Psoas muscle (tissue), 8 donors: ENCODE measurements around the gene ADAM30. TPM values are rescaled to one million over a fixed set of nuclear protein-coding genes. Genes with fewer than 3 reads are reported as not detected.

Experiments used
- ATAC-seq, 4 donors: fragments of 200-7000 bp; cut with Tn5 transposase; one replicate each; pipeline ENCODE4 v1.9.1; 2020; ENCODE audit warnings: moderate library complexity in 3 of 4, mild to moderate bottlenecking in 2 of 4
- DNase-seq, 2 donors: peaks; one replicate each; pipeline ENCODE4 v3.0.0-alpha.2; 2020
- H3K27ac ChIP-seq: fragments of 200-600 bp; one replicate; pipeline ENCODE4 v1.8.0; 2022
- H3K27me3 ChIP-seq, 3 donors: fragments of 200-600 bp in 1 of 3; one replicate each; pipeline versions ENCODE4 v1.6.1 to v1.8.0; 2013 to 2022; ENCODE audit warnings: low read length in 2 of 3, mild to moderate bottlenecking in 2 of 3, moderate library complexity in 1 of 3; ENCODE audit not compliant: insufficient read depth in 3 of 3
- H3K36me3 ChIP-seq, 2 donors: fragments of 200-600 bp in 1 of 2; one replicate each; pipeline versions ENCODE4 v1.6.1 to v1.8.0; 2013 to 2022; ENCODE audit warnings: low read depth in 1 of 2, mild to moderate bottlenecking in 1 of 2, moderate library complexity in 1 of 2; ENCODE audit not compliant: insufficient read depth in 1 of 2
- H3K4me1 ChIP-seq: fragments of 200-600 bp; one replicate; pipeline ENCODE4 v1.8.0; 2022
- H3K4me3 ChIP-seq: fragments of 200-600 bp; one replicate; pipeline ENCODE4 v1.8.0; 2022; ENCODE audit warnings: mild to moderate bottlenecking
- H3K9me3 ChIP-seq: fragments of 200-600 bp; one replicate; pipeline ENCODE4 v1.8.0; 2022
- WGBS, 3 donors: extraction: QIAGEN DNeasy Blood & Tissue Kit; methylation state at CpG; one replicate each; pipeline versions ENCODE4 v1.1.6 to v1.1.7; 2013; 5-methylcytosine and 5-hydroxymethylcytosine counted together
- intact Hi-C, 2 donors: fragments of 100-400 bp; cut with DNase I; formaldehyde crosslinking; loops; one replicate each; pipeline versions ENCODE4 v1.11.0 to v1.14.2; 2022
- long read RNA-seq, 2 donors: library from polyadenylated mRNA; unstranded; transcript quantifications; one replicate each; pipeline ENCODE4 v2.0.0, GENCODE V29; 2021
- polyA plus RNA-seq, 3 donors: library from polyadenylated mRNA; stranded (reverse); fragments of 200-250 nt; gene quantifications; one replicate each; pipeline ENCODE4 v1.2.3, GENCODE V29; 2013
- total RNA-seq, 4 donors: library from RNA; stranded (reverse); fragmentation: NEBNext Ultra II Directional in 2 of 4; extraction: Animal tissue kit (Norgen Biotek cat#: 25700) in 2 of 4; gene quantifications; one replicate each; pipeline versions ENCODE4 v1.2.1 to v1.2.4, GENCODE V29; 2021 to 2023
- TF ChIP-seq, protein P1 (sequence below): fragments of 200-600 bp; IDR thresholded peaks from one replicate; pipeline ENCODE4 v1.8.0; 2022; ENCODE audit warnings: antibody characterized with exemption
- donor health status: healthy with polysubstance abuse.
- donor health status: DM: no; HTN: no; CAD: no; lungs with moderate emphysema.
- donor health status: Bipolar disorder and iron deficiency.
- donor health status: healthy.
- donor health status: DM: yes; HTN: yes; CAD: no.
- donor health status: DM: no; HTN: no; CAD: no.
- donor health status: DM: no; HTN: no; CAD: no.
- donor health status: DM: yes; HTN: yes; CAD: no.

ADAM30 gene
- total RNA-seq (not detected), polyA plus RNA-seq (not detected)
- long read RNA-seq, donor 1, result 0 reads
- long read RNA-seq, donor 2, result 0 reads

DNA sequence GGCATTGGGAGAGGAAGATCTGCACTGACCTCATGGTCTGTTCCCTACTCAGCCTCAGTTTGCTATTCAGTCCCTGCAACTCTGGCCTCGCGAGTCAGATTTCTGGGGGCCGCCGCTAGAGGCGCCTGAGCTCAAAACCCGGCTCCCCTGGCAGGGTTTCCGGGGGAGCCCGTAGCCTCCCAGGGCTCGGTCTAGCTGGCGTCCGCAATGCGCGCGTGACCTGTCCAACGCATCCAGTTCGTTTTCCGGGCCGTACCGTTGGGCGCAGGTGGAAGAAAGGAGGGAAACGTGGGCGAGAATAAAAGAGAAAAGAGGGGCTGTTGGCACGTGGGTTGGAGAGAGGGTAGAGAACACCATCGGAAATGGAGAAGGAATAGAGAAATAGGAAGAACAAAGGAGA is at the start of gene ADAM30:
Gene ADAM30 (minus strand): TSS at position 213 of the 400 bp plus-strand sequence. CDS start 179 bp downstream, at position 34.
- no peaks in the 10 kb centered on the region for H3K36me3 ChIP-seq
- peaks cover 0 to 7% (median 3%) of the 10 kb centered on the region in 3 donors for H3K27me3 ChIP-seq
- no peaks in the 10 kb centered on the region for H3K4me1 ChIP-seq
- ATAC-seq, result no peak
- no peaks in the 10 kb centered on the region for H3K9me3 ChIP-seq
- WGBS, 3 donors, result 49 to 51% (median 50%) methylated on average over 24 of the region's 24 CpGs
- TF ChIP-seq, protein P1, sequence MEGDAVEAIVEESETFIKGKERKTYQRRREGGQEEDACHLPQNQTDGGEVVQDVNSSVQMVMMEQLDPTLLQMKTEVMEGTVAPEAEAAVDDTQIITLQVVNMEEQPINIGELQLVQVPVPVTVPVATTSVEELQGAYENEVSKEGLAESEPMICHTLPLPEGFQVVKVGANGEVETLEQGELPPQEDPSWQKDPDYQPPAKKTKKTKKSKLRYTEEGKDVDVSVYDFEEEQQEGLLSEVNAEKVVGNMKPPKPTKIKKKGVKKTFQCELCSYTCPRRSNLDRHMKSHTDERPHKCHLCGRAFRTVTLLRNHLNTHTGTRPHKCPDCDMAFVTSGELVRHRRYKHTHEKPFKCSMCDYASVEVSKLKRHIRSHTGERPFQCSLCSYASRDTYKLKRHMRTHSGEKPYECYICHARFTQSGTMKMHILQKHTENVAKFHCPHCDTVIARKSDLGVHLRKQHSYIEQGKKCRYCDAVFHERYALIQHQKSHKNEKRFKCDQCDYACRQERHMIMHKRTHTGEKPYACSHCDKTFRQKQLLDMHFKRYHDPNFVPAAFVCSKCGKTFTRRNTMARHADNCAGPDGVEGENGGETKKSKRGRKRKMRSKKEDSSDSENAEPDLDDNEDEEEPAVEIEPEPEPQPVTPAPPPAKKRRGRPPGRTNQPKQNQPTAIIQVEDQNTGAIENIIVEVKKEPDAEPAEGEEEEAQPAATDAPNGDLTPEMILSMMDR, result no peak
- intact Hi-C loops, result no loop called here
- DNase-seq, result no peak
- H3K27ac ChIP-seq, result no peak within 1 kb of the TSS
- no peak within 1 kb of the TSS for H3K4me3 ChIP-seq

DNA sequence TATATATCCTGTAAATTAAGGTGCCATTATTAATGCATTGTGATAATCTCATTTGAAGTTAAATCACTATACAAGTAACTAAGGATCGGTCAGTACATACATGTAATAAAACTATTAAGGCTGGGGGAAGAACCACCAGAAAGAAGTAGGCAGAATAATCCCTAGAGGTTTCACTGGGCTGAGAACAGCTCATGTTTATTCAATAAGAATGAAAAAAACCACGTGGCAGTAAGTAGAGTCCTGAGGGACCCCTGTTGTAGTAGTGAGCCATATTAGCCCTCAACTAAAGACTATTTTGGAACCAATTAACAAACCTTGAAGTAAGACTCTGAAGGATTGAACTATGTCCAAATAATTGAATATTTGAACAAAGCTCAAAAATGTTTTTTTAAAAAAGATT is 46.9 kb upstream of the ADAM30 start:
- no peak for ATAC-seq
- 52 to 56% (median 55%) methylated on average over 2 of the region's 2 CpGs for WGBS, 3 donors
- intact Hi-C loops, result no loop called here

DNA sequence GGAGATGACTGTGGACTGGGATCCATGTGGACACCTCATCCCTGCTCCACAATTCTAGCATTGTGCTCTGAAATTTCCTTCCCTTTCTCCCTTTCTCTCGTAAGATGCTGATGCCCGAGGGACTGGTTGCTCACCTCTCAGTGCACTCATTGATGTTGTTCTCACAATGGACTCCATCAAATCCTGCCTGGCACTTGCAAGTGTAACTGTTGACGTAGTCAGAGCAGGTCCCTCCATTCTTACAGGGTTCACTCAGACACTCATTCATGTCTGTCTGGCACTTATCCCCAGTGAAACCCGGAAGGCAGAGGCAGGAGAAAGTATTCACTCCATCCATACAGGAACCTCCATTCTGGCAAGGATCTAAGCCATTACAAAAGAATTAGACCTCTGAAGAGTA is 45.1 kb upstream of the ADAM30 start:
- no peak for DNase-seq
- Histone ChIP-seq H3K4me1 (no peaks in the 10 kb centered on the region), H3K9me3 (no peaks in the 10 kb centered on the region), H3K27me3 (no peaks in the 10 kb centered on the region), H3K36me3 (peaks cover 13 to 53% of the 10 kb centered on the region in 2 donors), H3K4me3 (no peak overlapping the region), H3K27ac (no peak overlapping the region)
- 85 to 90% (median 88%) methylated on average over 4 of the region's 4 CpGs for WGBS, 3 donors
- TF ChIP-seq, protein P1, result no peak
- intact Hi-C loops, result no loop called here
- no peak for ATAC-seq

More for the DNA sequence above, 46.9 kb upstream of the ADAM30 start:
- Histone ChIP-seq H3K27me3 (no peaks in the 10 kb centered on the region), H3K36me3 (peaks cover 8 to 43% of the 10 kb centered on the region in 2 donors), H3K4me1 (no peaks in the 10 kb centered on the region), H3K27ac (no peak overlapping the region), H3K9me3 (no peaks in the 10 kb centered on the region), H3K4me3 (no peak overlapping the region)
- DNase-seq, result no peak
- TF ChIP-seq, protein P1, result no peak

DNA sequence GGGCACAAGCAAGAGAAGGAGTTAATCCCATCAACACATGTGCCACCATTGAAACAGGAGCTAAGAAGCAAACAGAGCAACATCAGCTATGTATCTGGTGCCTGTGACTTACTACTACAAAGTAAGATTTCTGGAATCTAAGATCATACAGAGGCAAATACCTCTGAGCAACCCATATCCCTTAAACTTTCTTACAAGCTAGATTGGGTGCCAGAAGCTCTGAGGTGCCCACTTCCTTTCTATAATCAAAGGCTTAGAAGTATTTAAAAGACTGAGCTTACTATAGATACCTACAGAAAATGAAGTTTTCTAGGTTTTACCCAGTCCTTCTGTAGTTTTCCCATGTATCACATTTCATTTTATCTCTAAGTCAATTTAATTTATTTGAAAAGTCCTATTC is 44.4 kb upstream of the ADAM30 start:
- peaks cover 13 to 60% of the 10 kb centered on the region in 2 donors for H3K36me3 ChIP-seq
- TF ChIP-seq, protein P1, result no peak
- no peak overlapping the region for H3K4me3 ChIP-seq
- H3K27ac ChIP-seq, result no peak overlapping the region
- H3K27me3 ChIP-seq, result no peaks in the 10 kb centered on the region
- intact Hi-C loops, result no loop called here
- no peaks in the 10 kb centered on the region for H3K4me1 ChIP-seq
- ATAC-seq (no peak), DNase-seq (no peak)
- H3K9me3 ChIP-seq, result no peaks in the 10 kb centered on the region

- H3K27ac ChIP-seq, result no peak overlapping the region
- H3K9me3 ChIP-seq, result no peaks in the 10 kb centered on the region
- TF ChIP-seq, protein P1, result no peak
- no peak overlapping the region for H3K4me3 ChIP-seq
- intact Hi-C loops, result no loop called here
- ATAC-seq (no peak), DNase-seq (no peak)
- WGBS, 3 donors, result 94 to 99% (median 95%) methylated on average over 5 of the region's 5 CpGs
- H3K4me1 ChIP-seq, result no peaks in the 10 kb centered on the region
- H3K36me3 ChIP-seq, result peaks cover 15 to 92% of the 10 kb centered on the region in 2 donors
- H3K27me3 ChIP-seq, result no peaks in the 10 kb centered on the region
Observed at GRCh38 chr1:119937198-119937597, 40.9 kb upstream of the ADAM30 start.
